ENCODE results near the gene TIMP3. TPM values are rescaled to one million over a fixed set of nuclear protein-coding genes. Genes with fewer than 3 reads are reported as not detected.

The TIMP3 gene
- polyA plus RNA-seq, 1 donor from 2014 or later, result 0.72 TPM

DNA sequence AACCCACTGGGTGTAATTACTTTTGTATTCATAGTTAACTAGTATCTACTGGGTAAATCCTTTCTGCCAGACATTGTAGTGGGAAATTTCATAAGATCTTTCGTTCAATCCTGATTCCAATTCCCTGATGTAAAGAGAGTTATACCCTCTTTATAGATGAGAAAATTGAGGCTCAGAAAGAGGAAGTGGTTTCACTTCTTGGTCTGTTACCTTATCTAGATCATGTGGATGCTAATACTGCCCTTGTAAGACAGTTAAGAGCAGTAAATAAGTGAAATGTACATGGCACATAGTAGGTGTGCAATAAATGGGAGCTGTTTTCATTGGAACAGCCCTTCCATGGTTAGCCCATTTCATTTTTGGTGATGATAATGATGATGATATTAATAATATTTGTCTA is 46.7 kb downstream of the TIMP3 start:
- Histone ChIP-seq H2AFZ (ENCODE audit: low read depth, low read length) (no peak overlapping the region), H3K79me2 (replicated peaks; ENCODE audit: insufficient read depth, low read length) (no peaks in the 10 kb centered on the region), H3K9me3 (ENCODE audit: low read length) (no peaks in the 10 kb centered on the region), H3K36me3 (ENCODE audit: insufficient read depth, low read length) (no peaks in the 10 kb centered on the region), H3K9me2 (ENCODE audit: insufficient read depth, low read length) (no peaks in the 10 kb centered on the region), H3K27me3 (ENCODE audit: insufficient read depth, low read depth, low read length) (no peaks in the 10 kb centered on the region), H3K9ac (ENCODE audit: low read length) (no peak overlapping the region), H3F3A (ENCODE audit: insufficient read depth, low read length, poor library complexity, severe bottlenecking) (no peaks in the 10 kb centered on the region), H3K4me3 (ENCODE audit: low read length) (no peak overlapping the region), H3K27ac (ENCODE audit: low read length) (no peak overlapping the region), H4K20me1 (ENCODE audit: insufficient read depth) (no peaks in the 10 kb centered on the region), H3K4me2 (ENCODE audit: low read length) (no peak overlapping the region)
- no peak for TF ChIP-seq EZH2 (IDR thresholded peaks at IDR 0.05; ENCODE audit: borderline replicate concordance, insufficient read depth, low read length, poor library complexity, severe bottlenecking)
- TF ChIP-seq, protein P1, sequence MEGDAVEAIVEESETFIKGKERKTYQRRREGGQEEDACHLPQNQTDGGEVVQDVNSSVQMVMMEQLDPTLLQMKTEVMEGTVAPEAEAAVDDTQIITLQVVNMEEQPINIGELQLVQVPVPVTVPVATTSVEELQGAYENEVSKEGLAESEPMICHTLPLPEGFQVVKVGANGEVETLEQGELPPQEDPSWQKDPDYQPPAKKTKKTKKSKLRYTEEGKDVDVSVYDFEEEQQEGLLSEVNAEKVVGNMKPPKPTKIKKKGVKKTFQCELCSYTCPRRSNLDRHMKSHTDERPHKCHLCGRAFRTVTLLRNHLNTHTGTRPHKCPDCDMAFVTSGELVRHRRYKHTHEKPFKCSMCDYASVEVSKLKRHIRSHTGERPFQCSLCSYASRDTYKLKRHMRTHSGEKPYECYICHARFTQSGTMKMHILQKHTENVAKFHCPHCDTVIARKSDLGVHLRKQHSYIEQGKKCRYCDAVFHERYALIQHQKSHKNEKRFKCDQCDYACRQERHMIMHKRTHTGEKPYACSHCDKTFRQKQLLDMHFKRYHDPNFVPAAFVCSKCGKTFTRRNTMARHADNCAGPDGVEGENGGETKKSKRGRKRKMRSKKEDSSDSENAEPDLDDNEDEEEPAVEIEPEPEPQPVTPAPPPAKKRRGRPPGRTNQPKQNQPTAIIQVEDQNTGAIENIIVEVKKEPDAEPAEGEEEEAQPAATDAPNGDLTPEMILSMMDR (IDR thresholded peaks at IDR 0.05; ENCODE audit: poor library complexity, severe bottlenecking), result no peak
- TF ChIP-seq RAD21 (conservative IDR thresholded peaks at IDR 0.05), result no peak
- TF ChIP-seq TAF1 (IDR thresholded peaks at IDR 0.05; ENCODE audit: low read depth), result no peak
- TF ChIP-seq, protein P2, sequence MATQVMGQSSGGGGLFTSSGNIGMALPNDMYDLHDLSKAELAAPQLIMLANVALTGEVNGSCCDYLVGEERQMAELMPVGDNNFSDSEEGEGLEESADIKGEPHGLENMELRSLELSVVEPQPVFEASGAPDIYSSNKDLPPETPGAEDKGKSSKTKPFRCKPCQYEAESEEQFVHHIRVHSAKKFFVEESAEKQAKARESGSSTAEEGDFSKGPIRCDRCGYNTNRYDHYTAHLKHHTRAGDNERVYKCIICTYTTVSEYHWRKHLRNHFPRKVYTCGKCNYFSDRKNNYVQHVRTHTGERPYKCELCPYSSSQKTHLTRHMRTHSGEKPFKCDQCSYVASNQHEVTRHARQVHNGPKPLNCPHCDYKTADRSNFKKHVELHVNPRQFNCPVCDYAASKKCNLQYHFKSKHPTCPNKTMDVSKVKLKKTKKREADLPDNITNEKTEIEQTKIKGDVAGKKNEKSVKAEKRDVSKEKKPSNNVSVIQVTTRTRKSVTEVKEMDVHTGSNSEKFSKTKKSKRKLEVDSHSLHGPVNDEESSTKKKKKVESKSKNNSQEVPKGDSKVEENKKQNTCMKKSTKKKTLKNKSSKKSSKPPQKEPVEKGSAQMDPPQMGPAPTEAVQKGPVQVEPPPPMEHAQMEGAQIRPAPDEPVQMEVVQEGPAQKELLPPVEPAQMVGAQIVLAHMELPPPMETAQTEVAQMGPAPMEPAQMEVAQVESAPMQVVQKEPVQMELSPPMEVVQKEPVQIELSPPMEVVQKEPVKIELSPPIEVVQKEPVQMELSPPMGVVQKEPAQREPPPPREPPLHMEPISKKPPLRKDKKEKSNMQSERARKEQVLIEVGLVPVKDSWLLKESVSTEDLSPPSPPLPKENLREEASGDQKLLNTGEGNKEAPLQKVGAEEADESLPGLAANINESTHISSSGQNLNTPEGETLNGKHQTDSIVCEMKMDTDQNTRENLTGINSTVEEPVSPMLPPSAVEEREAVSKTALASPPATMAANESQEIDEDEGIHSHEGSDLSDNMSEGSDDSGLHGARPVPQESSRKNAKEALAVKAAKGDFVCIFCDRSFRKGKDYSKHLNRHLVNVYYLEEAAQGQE (IDR thresholded peaks at IDR 0.05; ENCODE audit: borderline replicate concordance), result no peak
- TF ChIP-seq SMC3 (conservative IDR thresholded peaks at IDR 0.05; ENCODE audit: poor library complexity), result no peak
- no peak for TF ChIP-seq POLR2AphosphoS5 (IDR thresholded peaks at IDR 0.05)

DNA sequence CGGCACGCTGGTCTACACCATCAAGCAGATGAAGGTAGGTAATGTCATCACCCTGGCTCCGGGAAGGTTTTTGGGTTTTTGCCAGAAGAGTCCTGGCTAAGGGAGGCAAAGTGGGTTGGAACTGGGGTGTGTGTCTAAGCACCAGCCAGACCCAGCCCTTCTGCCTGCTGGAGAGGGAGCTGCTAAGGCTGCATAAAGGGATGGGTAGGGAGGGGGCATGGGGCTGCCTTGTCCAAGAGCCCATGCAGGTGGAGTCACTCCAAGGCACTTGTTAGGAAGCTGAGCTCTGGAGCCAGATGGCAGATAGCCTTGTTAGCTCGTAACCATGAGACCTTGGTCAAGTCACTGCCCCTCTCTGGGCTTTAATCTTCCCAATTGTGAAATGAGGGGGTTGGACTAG is 48.0 kb downstream of the TIMP3 start:
- TF ChIP-seq POLR2AphosphoS5 (IDR thresholded peaks at IDR 0.05) (no peak), EP300 (conservative IDR thresholded peaks at IDR 0.05; ENCODE audit: poor library complexity, severe bottlenecking) (no peak), EZH2 (IDR thresholded peaks at IDR 0.05; ENCODE audit: borderline replicate concordance, insufficient read depth, low read length, poor library complexity, severe bottlenecking) (no peak)
- TF ChIP-seq, protein P1 (IDR thresholded peaks at IDR 0.05; ENCODE audit: poor library complexity, severe bottlenecking), result no peak
- no peak overlapping the region for H3K4me2 ChIP-seq (ENCODE audit: low read length)
- H3K79me2 ChIP-seq (replicated peaks; ENCODE audit: insufficient read depth, low read length), result no peaks in the 10 kb centered on the region
- H3F3A ChIP-seq (ENCODE audit: insufficient read depth, low read length, poor library complexity, severe bottlenecking), result no peaks in the 10 kb centered on the region
- H3K9ac ChIP-seq (ENCODE audit: low read length), result no peak overlapping the region
- no peaks in the 10 kb centered on the region for H3K9me2 ChIP-seq (ENCODE audit: insufficient read depth, low read length)
- no peaks in the 10 kb centered on the region for H4K20me1 ChIP-seq (ENCODE audit: insufficient read depth)
- no peaks in the 10 kb centered on the region for H3K9me3 ChIP-seq (ENCODE audit: low read length)
- no peak overlapping the region for H2AFZ ChIP-seq (ENCODE audit: low read depth, low read length)
- no peak overlapping the region for H3K4me3 ChIP-seq (ENCODE audit: low read length)
- H3K27ac ChIP-seq (ENCODE audit: low read length), result no peak overlapping the region
- H3K27me3 ChIP-seq (ENCODE audit: insufficient read depth, low read depth, low read length), result no peaks in the 10 kb centered on the region
- no peaks in the 10 kb centered on the region for H3K36me3 ChIP-seq (ENCODE audit: insufficient read depth, low read length)
